HG03097 (cell line): ENCODE data around the gene TMEM151B.
"Not testable (repeated sequence)": the region's sequence is repeated elsewhere in the genome, so short reads cannot be mapped to it uniquely, and the experiment has no call there.

Experiments
- ATAC-seq: cut with Tn5 transposase; IDR thresholded peaks from one replicate; pipeline ENCODE4 v1.9.1; 2021; ENCODE audit not compliant: unreplicated experiment, low FRiP score

Gene TMEM151B

GRCh38 chr6:44327096-44327495 is 56.8 kb downstream of the TMEM151B start:
- ATAC-seq: no peak

- no peak for ATAC-seq
Observed at GRCh38 chr6:44327760-44328159, 57.5 kb downstream of the TMEM151B start.

- not testable (repeated sequence) for ATAC-seq
Observed at GRCh38 chr6:44328203-44328602, 58.0 kb downstream of the TMEM151B start.

GRCh38 chr6:44329858-44330257 is 59.6 kb downstream of the TMEM151B start:
- ATAC-seq: no peak

- ATAC-seq: no peak
Observed at GRCh38 chr6:44332585-44332984, 62.3 kb downstream of the TMEM151B start.

GRCh38 chr6:44333273-44333919 is 63.1 kb downstream of the TMEM151B start:
- no peak for ATAC-seq

- no peak for ATAC-seq
Observed at GRCh38 chr6:44333942-44334341, 63.7 kb downstream of the TMEM151B start.

GRCh38 chr6:44335631-44336030 is 65.4 kb downstream of the TMEM151B start:
- ATAC-seq: no peak

- peak; percentile 56 for ATAC-seq
Observed at GRCh38 chr6:44338228-44339122, 68.2 kb downstream of the TMEM151B start.

GRCh38 chr6:44339301-44339700 is 69.1 kb downstream of the TMEM151B start:
- no peak for ATAC-seq

- no peak for ATAC-seq
Observed at GRCh38 chr6:44339763-44340625, 69.7 kb downstream of the TMEM151B start.

GRCh38 chr6:44341095-44341890 is 71.0 kb downstream of the TMEM151B start:
- no peak for ATAC-seq

- no peak for ATAC-seq
Observed at GRCh38 chr6:44342052-44342451, 71.8 kb downstream of the TMEM151B start.

GRCh38 chr6:44342489-44342888 is 72.2 kb downstream of the TMEM151B start, which contains the start of gene SPATS1:
Gene SPATS1 (plus strand): TSS chr6:44342650. CDS start chr6:44343096, 446 bp downstream.
- no peak for ATAC-seq

- not testable (repeated sequence) for ATAC-seq
Observed at GRCh38 chr6:44346818-44347217, 76.6 kb downstream of the TMEM151B start.

GRCh38 chr6:44349904-44350649 is 79.8 kb downstream of the TMEM151B start:
- no peak for ATAC-seq

GRCh38 chr6:44350650-44350994 is 80.4 kb downstream of the TMEM151B start:
- ATAC-seq: not testable (repeated sequence)

- ATAC-seq: no peak
Observed at GRCh38 chr6:44352259-44352658, 82.0 kb downstream of the TMEM151B start.

GRCh38 chr6:44353336-44353735 is 83.1 kb downstream of the TMEM151B start:
- ATAC-seq: no peak
